Measurements from ENCODE around the gene SORT1. TPM values are rescaled to one million over a fixed set of nuclear protein-coding genes. Genes with fewer than 3 reads are reported as not detected.

SORT1 gene
- total RNA-seq, 1 donor from 2014 or later = 7.9 TPM

GRCh38 chr1:109270623-109271317, 126.9 kb downstream of the SORT1 start:
- H3K36me3 ChIP-seq (ENCODE audit: control insufficient read depth, insufficient read depth, low read length) = peaks cover 56% of the 10 kb centered on the region
- TF ChIP-seq CTCF (IDR thresholded peaks at IDR 0.05; ENCODE audit: insufficient read depth, low read length, severe bottlenecking) = no peak
- DNase-seq (ENCODE audit: low read depth) (no peak), FAIRE-seq (no peak)
- no peaks in the 10 kb centered on the region for H3K27me3 ChIP-seq (ENCODE audit: control insufficient read depth, insufficient read depth, low read length)
- H3K4me3 ChIP-seq (ENCODE audit: low read depth, low read length) = no peak overlapping the region

- no peak for TF ChIP-seq CTCF (IDR thresholded peaks at IDR 0.05; ENCODE audit: insufficient read depth, low read length, severe bottlenecking)
- H3K4me3 ChIP-seq (ENCODE audit: low read depth, low read length) = no peak overlapping the region
- FAIRE-seq = no peak
- DNase-seq (ENCODE audit: low read depth) = no peak
- peaks cover 60% of the 10 kb centered on the region for H3K36me3 ChIP-seq (ENCODE audit: control insufficient read depth, insufficient read depth, low read length)
- no peaks in the 10 kb centered on the region for H3K27me3 ChIP-seq (ENCODE audit: control insufficient read depth, insufficient read depth, low read length)
These were observed 127.6 kb downstream of the SORT1 start for GRCh38 chr1:109269981-109270622.

GRCh38 chr1:109269212-109269980, 128.3 kb downstream of the SORT1 start:
- no peaks in the 10 kb centered on the region for H3K27me3 ChIP-seq (ENCODE audit: control insufficient read depth, insufficient read depth, low read length)
- FAIRE-seq (no peak), DNase-seq (ENCODE audit: low read depth) (no peak)
- no peak overlapping the region for H3K4me3 ChIP-seq (ENCODE audit: low read depth, low read length)
- peaks cover 67% of the 10 kb centered on the region for H3K36me3 ChIP-seq (ENCODE audit: control insufficient read depth, insufficient read depth, low read length)
- TF ChIP-seq CTCF (IDR thresholded peaks at IDR 0.05; ENCODE audit: insufficient read depth, low read length, severe bottlenecking) = no peak

GRCh38 chr1:109268431-109269211, 129.1 kb downstream of the SORT1 start:
- Histone ChIP-seq H3K27me3 (ENCODE audit: control insufficient read depth, insufficient read depth, low read length) (no peaks in the 10 kb centered on the region), H3K4me3 (ENCODE audit: low read depth, low read length) (no peak overlapping the region), H3K36me3 (ENCODE audit: control insufficient read depth, insufficient read depth, low read length) (peaks cover 72% of the 10 kb centered on the region)
- DNase-seq (ENCODE audit: low read depth) = no peak
- TF ChIP-seq CTCF (IDR thresholded peaks at IDR 0.05; ENCODE audit: insufficient read depth, low read length, severe bottlenecking) = no peak
- FAIRE-seq = no peak

GRCh38 chr1:109267743-109268300, 129.9 kb downstream of the SORT1 start:
- no peak for TF ChIP-seq CTCF (IDR thresholded peaks at IDR 0.05; ENCODE audit: insufficient read depth, low read length, severe bottlenecking)
- H3K4me3 ChIP-seq (ENCODE audit: low read depth, low read length) = no peak overlapping the region
- FAIRE-seq (no peak), DNase-seq (ENCODE audit: low read depth) (no peak)
- H3K36me3 ChIP-seq (ENCODE audit: control insufficient read depth, insufficient read depth, low read length) = peaks cover 70% of the 10 kb centered on the region
- no peaks in the 10 kb centered on the region for H3K27me3 ChIP-seq (ENCODE audit: control insufficient read depth, insufficient read depth, low read length)
